HEK293 (cell line): ENCODE results near the gene ADCY1.

Experiments used
- CTCF ChIA-PET: fragments of 350-600 bp; formaldehyde crosslinking; extraction: SDS; loops from one replicate; lab custom pipeline; 2021; ENCODE audit warnings: antibody characterized with exemption; lab: Yijun Ruan, JAX
- POLR2A ChIA-PET: fragments of 300-600 bp; formaldehyde crosslinking; extraction: SDS; loops from one replicate; lab custom pipeline; 2020; ENCODE audit warnings: antibody characterized with exemption, inconsistent platforms; lab: Yijun Ruan, JAX
- H3K27ac ChIP-seq: fragments of 200-500 bp; sonication (Bioruptor generic); 2 replicates; pipeline ENCODE4 v1.5.1; 2014; ENCODE audit warnings: low read depth, low read length, control low read depth, inconsistent platforms; ENCODE audit errors: extremely low read depth
- H3K36me3 ChIP-seq, 2 experiments: fragments of 200-500 bp in 1 of 2; sonication (Bioruptor generic) in 1 of 2; 1 replicate in 1 of 2; 2 replicates in 1 of 2; pipeline ENCODE4 v1.5.1; 2014 to 2017; ENCODE audit warnings: inconsistent platforms in 2 of 2, low read length in 2 of 2; ENCODE audit not compliant: control insufficient read depth in 2 of 2, insufficient read depth in 1 of 2
- H3K4me1 ChIP-seq: fragments of 200-500 bp; sonication (Bioruptor generic); 2 replicates; pipeline ENCODE4 v1.5.1; 2014; ENCODE audit warnings: mild to moderate bottlenecking, low read length, inconsistent platforms; ENCODE audit not compliant: control insufficient read depth, insufficient read depth
- H3K4me3 ChIP-seq: 2 replicates; pipeline ENCODE4 v1.5.1; 2011; ENCODE audit warnings: low read depth, mild to moderate bottlenecking, control low read depth, low read length, moderate library complexity
- H3K9me3 ChIP-seq: fragments of 200-500 bp; sonication (Bioruptor generic); 2 replicates; pipeline ENCODE4 v1.5.1; 2014; ENCODE audit warnings: low read depth, low read length, inconsistent platforms; ENCODE audit not compliant: control insufficient read depth, insufficient read depth
- KLF7 ChIP-seq: fragments of 450-650 bp; formaldehyde crosslinking; IDR thresholded peaks from 2 replicates; pipeline ENCODE4 v1.5.1; 2016; ENCODE audit warnings: missing biosample characterization, missing genetic modification characterization, borderline replicate concordance
- PRDM4 ChIP-seq: fragments of 450-650 bp; formaldehyde crosslinking; IDR thresholded peaks from 2 replicates; pipeline ENCODE4 v1.5.1; 2017; ENCODE audit warnings: missing biosample characterization, missing genetic modification characterization
- TRIM28 ChIP-seq: IDR thresholded peaks from 2 replicates; pipeline ENCODE4 v1.6.1; 2011; ENCODE audit warnings: low read length, control low read depth, borderline replicate concordance
- ZBTB17 ChIP-seq: fragments of 450-650 bp; formaldehyde crosslinking; IDR thresholded peaks from 2 replicates; pipeline ENCODE4 v1.5.1; 2016; ENCODE audit warnings: missing biosample characterization, missing genetic modification characterization
- ZBTB8A ChIP-seq: fragments of 450-650 bp; formaldehyde crosslinking; IDR thresholded peaks from 2 replicates; pipeline ENCODE4 v1.5.1; 2016; ENCODE audit warnings: missing biosample characterization, missing genetic modification characterization
- ZNF391 ChIP-seq: fragments of 450-650 bp; formaldehyde crosslinking; IDR thresholded peaks from 2 replicates; pipeline ENCODE4 v1.5.1; 2016; ENCODE audit warnings: low read depth, missing biosample characterization, missing genetic modification characterization, borderline replicate concordance
- ZNF433 ChIP-seq: fragments of 450-650 bp; formaldehyde crosslinking; IDR thresholded peaks from 2 replicates; pipeline ENCODE4 v1.5.1; 2016; ENCODE audit warnings: missing biosample characterization, missing genetic modification characterization, low read depth
- ZNF529 ChIP-seq: fragments of 450-650 bp; formaldehyde crosslinking; IDR thresholded peaks from 2 replicates; pipeline ENCODE4 v1.5.1; 2017; ENCODE audit warnings: missing genetic modification characterization, missing biosample characterization; ENCODE audit not compliant: insufficient replicate concordance
- ZNF560 ChIP-seq: fragments of 450-650 bp; formaldehyde crosslinking; IDR thresholded peaks from 2 replicates; pipeline ENCODE4 v1.5.1; 2017; ENCODE audit warnings: missing biosample characterization, missing genetic modification characterization, borderline replicate concordance
- ZNF561 ChIP-seq: fragments of 450-650 bp; IDR thresholded peaks from 2 replicates; pipeline ENCODE4 v1.5.1; 2018; ENCODE audit warnings: missing biosample characterization, missing genetic modification characterization, borderline replicate concordance
- ZNF621 ChIP-seq: fragments of 450-650 bp; formaldehyde crosslinking; IDR thresholded peaks from 2 replicates; pipeline ENCODE4 v1.5.1; 2017; ENCODE audit warnings: missing biosample characterization, missing genetic modification characterization
- ZNF624 ChIP-seq: fragments of 450-650 bp; formaldehyde crosslinking; IDR thresholded peaks from 2 replicates; pipeline ENCODE4 v1.5.1; 2017; ENCODE audit warnings: missing biosample characterization, missing genetic modification characterization
- ZNF785 ChIP-seq: fragments of 450-650 bp; formaldehyde crosslinking; IDR thresholded peaks from 2 replicates; pipeline ENCODE4 v1.5.1; 2016; ENCODE audit warnings: missing biosample characterization, missing genetic modification characterization
- TF ChIP-seq, protein P1 (sequence below): fragments of 450-650 bp; formaldehyde crosslinking; IDR thresholded peaks from 2 replicates; pipeline ENCODE4 v1.5.1; 2016; ENCODE audit warnings: missing biosample characterization, missing genetic modification characterization, borderline replicate concordance

ADCY1 gene

DNA sequence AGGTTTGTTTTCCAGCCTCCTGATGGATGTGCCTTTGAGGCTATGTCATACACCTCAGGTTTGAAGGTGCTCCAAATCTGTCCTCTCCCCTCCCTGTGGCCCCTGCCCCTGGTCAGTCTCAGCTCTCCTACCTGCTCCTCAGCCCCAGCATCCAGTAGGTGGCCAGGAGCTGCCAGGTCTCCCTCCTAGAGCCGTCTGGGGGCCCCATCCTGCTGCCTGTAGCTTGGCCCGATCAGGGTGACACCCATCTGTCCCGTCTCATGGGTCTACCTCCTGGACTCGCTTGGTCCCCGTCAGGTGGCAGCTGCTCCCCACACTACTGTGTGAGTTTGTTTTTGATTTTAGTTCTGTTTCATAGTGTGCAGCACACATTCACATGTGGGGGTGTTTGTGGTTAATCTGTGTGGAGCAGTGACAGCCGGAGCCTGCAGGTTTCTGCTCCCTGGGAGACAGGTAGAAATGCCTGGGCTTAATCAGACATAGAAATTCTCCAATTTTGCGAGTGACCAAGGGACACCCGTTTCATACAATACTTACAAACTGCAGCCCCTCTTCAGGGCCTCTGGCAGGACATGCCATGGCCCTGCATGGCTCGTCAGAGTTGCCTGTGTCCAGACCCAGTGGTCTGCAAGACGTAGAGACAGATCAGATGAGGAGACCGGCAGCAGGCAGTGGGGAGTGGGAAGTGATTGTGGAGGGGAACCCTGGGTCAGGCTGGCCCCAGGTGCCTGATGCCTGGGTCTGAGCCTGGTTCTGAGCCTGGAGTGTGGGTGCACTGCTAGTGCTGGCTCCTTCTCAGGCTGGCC is 17.1 kb downstream of the ADCY1 start (continued):
- no peak for TF ChIP-seq PRDM4 (tag by site-specific recombination)
- TF ChIP-seq ZNF433 (tag by site-specific recombination): no peak
- no peak for TF ChIP-seq KLF7
- no peak for TF ChIP-seq ZNF785 (tag by site-specific recombination)

GRCh38 chr7:45592230-45592991 is 18.2 kb downstream of the ADCY1 start:
- H3K27ac ChIP-seq: no peak overlapping the region
- no peak overlapping the region for H3K4me3 ChIP-seq
- ChIA-PET POLR2A (no interaction called here), CTCF (no interaction called here)
- no peaks in the 10 kb centered on the region for H3K36me3 ChIP-seq
- TF ChIP-seq ZBTB17 (tag by site-specific recombination) (no peak), ZNF391 (no peak), ZNF621 (no peak), ZNF529 (tag by site-specific recombination) (no peak), TRIM28 (no peak)
- TF ChIP-seq, protein P1, sequence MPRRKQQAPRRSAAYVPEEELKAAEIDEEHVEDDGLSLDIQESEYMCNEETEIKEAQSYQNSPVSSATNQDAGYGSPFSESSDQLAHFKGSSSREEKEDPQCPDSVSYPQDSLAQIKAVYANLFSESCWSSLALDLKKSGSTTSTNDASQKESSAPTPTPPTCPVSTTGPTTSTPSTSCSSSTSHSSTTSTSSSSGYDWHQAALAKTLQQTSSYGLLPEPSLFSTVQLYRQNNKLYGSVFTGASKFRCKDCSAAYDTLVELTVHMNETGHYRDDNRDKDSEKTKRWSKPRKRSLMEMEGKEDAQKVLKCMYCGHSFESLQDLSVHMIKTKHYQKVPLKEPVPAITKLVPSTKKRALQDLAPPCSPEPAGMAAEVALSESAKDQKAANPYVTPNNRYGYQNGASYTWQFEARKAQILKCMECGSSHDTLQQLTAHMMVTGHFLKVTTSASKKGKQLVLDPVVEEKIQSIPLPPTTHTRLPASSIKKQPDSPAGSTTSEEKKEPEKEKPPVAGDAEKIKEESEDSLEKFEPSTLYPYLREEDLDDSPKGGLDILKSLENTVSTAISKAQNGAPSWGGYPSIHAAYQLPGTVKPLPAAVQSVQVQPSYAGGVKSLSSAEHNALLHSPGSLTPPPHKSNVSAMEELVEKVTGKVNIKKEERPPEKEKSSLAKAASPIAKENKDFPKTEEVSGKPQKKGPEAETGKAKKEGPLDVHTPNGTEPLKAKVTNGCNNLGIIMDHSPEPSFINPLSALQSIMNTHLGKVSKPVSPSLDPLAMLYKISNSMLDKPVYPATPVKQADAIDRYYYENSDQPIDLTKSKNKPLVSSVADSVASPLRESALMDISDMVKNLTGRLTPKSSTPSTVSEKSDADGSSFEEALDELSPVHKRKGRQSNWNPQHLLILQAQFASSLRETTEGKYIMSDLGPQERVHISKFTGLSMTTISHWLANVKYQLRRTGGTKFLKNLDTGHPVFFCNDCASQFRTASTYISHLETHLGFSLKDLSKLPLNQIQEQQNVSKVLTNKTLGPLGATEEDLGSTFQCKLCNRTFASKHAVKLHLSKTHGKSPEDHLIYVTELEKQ: no peak
- H3K4me1 ChIP-seq: no peaks in the 10 kb centered on the region
- no peaks in the 10 kb centered on the region for H3K9me3 ChIP-seq

- Histone ChIP-seq H3K27ac (no peak overlapping the region), H3K4me3 (no peak overlapping the region), H3K4me1 (no peaks in the 10 kb centered on the region), H3K9me3 (no peaks in the 10 kb centered on the region)
- CTCF ChIA-PET: no interaction called here
- TF ChIP-seq ZNF560 (tag by site-specific recombination): no peak
- no peak for TF ChIP-seq ZBTB8A
- TF ChIP-seq, all 188 proteins: peak for 0
- no peaks in the 10 kb centered on the region for H3K36me3 ChIP-seq
- POLR2A ChIA-PET: no interaction called here
Measured at GRCh38 chr7:45593121-45593541, 19.0 kb downstream of the ADCY1 start.

- Histone ChIP-seq H3K36me3 (no peaks in the 10 kb centered on the region), H3K4me3 (no peak overlapping the region), H3K4me1 (no peaks in the 10 kb centered on the region), H3K27ac (no peak overlapping the region), H3K9me3 (no peaks in the 10 kb centered on the region)
- TF ChIP-seq ZNF624 (tag by site-specific recombination) (no peak), ZNF561 (tag by site-specific recombination) (no peak)
- ChIA-PET POLR2A (no interaction called here), CTCF (no interaction called here)
Measured at GRCh38 chr7:45593877-45594276, 19.7 kb downstream of the ADCY1 start.
